Cardiac muscle cell (in vitro differentiated cells and primary cell): ENCODE measurements around the gene TMA7. TPM values are rescaled to one million over a fixed set of nuclear protein-coding genes. Genes with fewer than 3 reads are reported as not detected.

Experiments used
- DNase-seq, 2 donors: peaks; one replicate each; pipeline versions ENCODE4 v3.0.0 to v3.0.0-alpha.2; 2010 to 2017; ENCODE audit warnings: low read depth in 1 of 2, low spot score in 1 of 2
- H3K27ac ChIP-seq: fragments of 200-600 bp; sonication (generic); 2 replicates; pipeline ENCODE4 v1.5.1; 2016
- H3K27me3 ChIP-seq: fragments of 200-600 bp; sonication (generic); 2 replicates; pipeline ENCODE4 v1.6.0; 2016; ENCODE audit warnings: control low read depth
- H3K36me3 ChIP-seq: fragments of 200-600 bp; sonication (generic); 2 replicates; pipeline ENCODE4 v1.5.1; 2016; ENCODE audit warnings: control low read depth
- H3K4me1 ChIP-seq: fragments of 200-600 bp; sonication (generic); 2 replicates; pipeline ENCODE4 v1.8.1; 2017; ENCODE audit warnings: low read depth, mild to moderate bottlenecking, mixed run types
- H3K4me3 ChIP-seq: fragments of 200-600 bp; sonication (generic); 2 replicates; pipeline ENCODE4 v1.5.1; 2016; ENCODE audit warnings: mild to moderate bottlenecking
- H3K9me3 ChIP-seq: fragments of 200-600 bp; sonication (generic); 2 replicates; pipeline ENCODE4 v1.5.1; 2017; ENCODE audit warnings: low read depth, mild to moderate bottlenecking, control low read depth
- polyA plus RNA-seq: library from polyadenylated mRNA; unstranded; fragments of >200 nt; fragmentation: Nextera tagmentation; extraction: Ambion mirVana; gene quantifications from 2 replicates; pipeline ENCODE4 v1.2.1, GENCODE V29; 2016
- total RNA-seq: library from RNA; depleted of rRNA; stranded (reverse); fragments of >200 nt; gene quantifications from 2 replicates; pipeline ENCODE4 v1.2.3, GENCODE V29; 2016
- TF ChIP-seq, protein P1 (sequence below): IDR thresholded peaks from 2 replicates; pipeline ENCODE4 v1.5.1; 2012; ENCODE audit warnings: low read depth, mild to moderate bottlenecking, low read length

TMA7 gene
- total and polyA plus RNA-seq, 2 experiments from 2014 or later, result 172 to 609 TPM

DNA sequence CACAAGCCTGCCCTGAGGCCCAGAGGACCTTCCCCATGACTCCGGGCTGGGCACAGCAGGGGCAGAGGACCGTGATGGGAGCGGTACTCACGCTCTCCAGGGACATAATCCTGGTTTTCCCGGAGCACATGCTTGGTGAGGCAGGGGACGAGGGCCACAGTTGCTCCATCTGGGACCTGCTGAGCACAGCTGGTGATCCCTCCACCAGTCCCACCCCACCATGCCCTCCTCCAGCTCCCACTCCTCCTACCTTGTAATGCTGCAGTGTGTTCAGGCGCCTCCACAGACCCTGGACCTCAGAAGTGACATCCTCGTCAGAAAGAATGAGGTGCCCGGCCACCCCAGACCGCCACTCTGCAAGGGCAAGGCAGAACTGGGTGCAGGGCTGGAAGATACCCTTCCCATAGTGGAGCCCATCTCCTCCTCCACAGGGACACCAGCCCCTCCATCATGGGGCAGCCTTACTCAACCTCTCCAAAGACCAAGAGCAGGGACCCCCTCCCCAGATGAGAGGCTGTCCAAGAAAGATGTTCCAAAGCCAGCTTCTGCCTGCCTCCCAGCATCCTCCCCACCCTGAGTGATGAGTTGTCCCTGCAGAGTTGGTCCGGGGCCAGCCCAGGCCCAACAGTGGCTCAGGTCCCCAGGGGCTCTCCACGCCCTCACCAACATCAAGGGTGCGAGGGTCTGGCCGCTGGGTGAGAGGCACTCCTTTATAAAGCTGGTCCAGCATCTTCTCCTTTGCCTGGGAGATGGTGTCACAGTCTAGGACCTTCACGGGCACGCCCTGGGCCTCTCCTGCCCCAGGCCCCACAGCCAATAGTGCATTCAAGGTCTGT, 29.6 kb upstream of the TMA7 start:
- H3K9me3 ChIP-seq, result no peaks in the 10 kb centered on the region
- no peak overlapping the region for H3K4me3 ChIP-seq
- H3K4me1 ChIP-seq, result no peaks in the 10 kb centered on the region
- no peak for DNase-seq
- no peaks in the 10 kb centered on the region for H3K27me3 ChIP-seq
- TF ChIP-seq, protein P1, sequence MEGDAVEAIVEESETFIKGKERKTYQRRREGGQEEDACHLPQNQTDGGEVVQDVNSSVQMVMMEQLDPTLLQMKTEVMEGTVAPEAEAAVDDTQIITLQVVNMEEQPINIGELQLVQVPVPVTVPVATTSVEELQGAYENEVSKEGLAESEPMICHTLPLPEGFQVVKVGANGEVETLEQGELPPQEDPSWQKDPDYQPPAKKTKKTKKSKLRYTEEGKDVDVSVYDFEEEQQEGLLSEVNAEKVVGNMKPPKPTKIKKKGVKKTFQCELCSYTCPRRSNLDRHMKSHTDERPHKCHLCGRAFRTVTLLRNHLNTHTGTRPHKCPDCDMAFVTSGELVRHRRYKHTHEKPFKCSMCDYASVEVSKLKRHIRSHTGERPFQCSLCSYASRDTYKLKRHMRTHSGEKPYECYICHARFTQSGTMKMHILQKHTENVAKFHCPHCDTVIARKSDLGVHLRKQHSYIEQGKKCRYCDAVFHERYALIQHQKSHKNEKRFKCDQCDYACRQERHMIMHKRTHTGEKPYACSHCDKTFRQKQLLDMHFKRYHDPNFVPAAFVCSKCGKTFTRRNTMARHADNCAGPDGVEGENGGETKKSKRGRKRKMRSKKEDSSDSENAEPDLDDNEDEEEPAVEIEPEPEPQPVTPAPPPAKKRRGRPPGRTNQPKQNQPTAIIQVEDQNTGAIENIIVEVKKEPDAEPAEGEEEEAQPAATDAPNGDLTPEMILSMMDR, result no peak
- H3K36me3 ChIP-seq, result peaks cover 20% of the 10 kb centered on the region
- no peak overlapping the region for H3K27ac ChIP-seq

DNA sequence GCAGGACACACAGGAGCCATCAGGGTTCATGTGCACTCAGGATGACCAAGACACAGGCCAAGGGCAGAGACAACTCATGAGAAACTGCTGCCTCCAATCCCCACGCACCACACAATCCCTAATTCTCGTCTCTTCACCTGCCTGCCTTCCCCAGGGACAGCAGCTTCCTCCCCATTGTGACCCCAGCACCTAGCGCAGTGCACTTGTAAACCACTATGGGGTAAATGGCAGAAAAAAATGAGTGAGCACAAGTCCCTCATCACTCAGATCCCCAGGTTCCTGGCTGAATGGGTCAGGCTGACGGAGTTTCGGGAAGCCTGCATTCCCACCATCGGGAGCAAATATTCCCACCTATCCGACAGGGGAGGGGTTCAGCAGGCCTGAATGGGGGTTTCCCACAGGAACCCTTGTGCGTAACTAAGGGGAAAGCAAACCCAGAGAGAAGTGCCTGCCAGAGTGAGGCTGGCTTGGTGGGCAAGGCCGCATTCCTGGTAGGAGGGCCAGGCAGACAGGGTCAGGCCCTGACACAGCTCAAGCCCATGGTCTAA, 28.9 kb upstream of the TMA7 start:
- H3K36me3 ChIP-seq, result peaks cover 24% of the 10 kb centered on the region
- H3K4me1 ChIP-seq, result no peaks in the 10 kb centered on the region
- H3K4me3 ChIP-seq, result no peak overlapping the region
- no peaks in the 10 kb centered on the region for H3K9me3 ChIP-seq
- H3K27ac ChIP-seq, result no peak overlapping the region
- TF ChIP-seq, protein P1, result no peak
- DNase-seq, result no peak
- no peaks in the 10 kb centered on the region for H3K27me3 ChIP-seq

DNA sequence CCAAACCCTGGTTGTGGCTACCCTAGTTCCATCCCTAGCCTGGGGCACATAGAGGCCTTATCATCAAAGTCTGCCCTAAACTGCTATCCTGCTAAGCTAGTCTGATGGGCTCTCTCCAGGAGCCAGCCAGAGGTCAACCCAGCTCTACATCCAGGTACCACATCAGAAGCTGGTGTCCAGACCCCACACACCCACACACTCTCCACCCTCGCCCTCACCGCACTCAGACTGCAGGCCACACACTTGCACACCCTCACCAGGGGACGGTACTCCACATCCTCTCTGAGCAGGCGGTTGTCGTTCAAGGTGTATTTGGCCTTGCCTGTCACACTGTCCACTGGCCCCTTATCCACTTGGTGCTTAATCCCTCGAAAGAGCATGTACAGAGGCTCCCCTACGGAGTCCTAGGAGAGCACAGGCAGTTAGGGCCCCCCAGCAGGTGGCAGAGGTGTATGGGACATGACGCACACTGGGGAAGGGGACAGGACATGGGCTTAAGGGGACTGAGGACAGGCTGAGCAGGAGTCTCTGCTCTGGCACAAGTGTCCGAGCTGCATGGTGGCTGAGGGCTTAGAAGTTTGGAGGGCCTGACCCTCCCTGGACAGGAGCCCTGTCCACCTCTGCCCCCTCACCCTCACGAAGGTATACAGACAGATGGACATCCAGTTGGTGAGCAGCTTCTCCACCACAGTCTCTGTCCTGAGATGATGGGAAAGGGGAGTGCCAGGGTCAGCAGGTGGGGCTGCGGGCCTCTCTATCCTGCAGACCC, 28.3 kb upstream of the TMA7 start:
- no peak for DNase-seq
- H3K27ac ChIP-seq, result no peak overlapping the region
- no peaks in the 10 kb centered on the region for H3K27me3 ChIP-seq
- H3K9me3 ChIP-seq, result no peaks in the 10 kb centered on the region
- H3K4me3 ChIP-seq, result no peak overlapping the region
- peaks cover 24% of the 10 kb centered on the region for H3K36me3 ChIP-seq
- H3K4me1 ChIP-seq, result no peaks in the 10 kb centered on the region
- TF ChIP-seq, protein P1, result no peak

DNA sequence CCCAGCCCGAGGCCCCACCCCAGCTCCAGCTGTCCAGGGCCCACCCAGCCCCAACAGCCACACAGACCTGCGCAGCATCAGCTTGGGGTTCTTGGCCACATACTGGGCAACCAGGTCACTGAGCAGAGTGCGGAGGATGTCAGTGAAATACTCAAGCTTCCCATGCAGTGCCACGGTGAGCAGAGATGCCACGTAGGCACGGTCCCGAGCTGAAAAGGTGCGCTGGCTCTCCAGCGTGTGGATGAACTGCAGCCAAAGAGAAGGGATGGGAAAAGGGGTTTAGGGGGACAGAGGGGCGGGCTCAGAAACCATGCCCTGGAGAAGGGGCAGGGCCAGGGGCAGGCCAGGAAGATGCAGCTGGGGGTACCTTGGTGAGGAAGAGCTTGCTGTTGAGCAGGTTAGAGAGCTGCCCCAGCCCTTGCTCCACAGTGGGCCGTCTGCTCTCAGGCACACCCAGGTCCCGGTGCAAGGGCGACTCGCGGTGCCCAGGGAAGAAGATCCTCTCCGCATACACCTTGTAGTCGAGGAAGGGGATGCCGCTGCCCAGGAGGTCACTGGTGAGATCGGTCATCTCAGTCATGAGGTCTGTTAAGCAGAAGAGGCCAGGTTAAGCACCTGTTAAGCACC, 27.6 kb upstream of the TMA7 start:
- Histone ChIP-seq H3K4me3 (no peak overlapping the region), H3K27ac (no peak overlapping the region), H3K9me3 (no peaks in the 10 kb centered on the region), H3K4me1 (no peaks in the 10 kb centered on the region), H3K36me3 (peaks cover 24% of the 10 kb centered on the region), H3K27me3 (no peaks in the 10 kb centered on the region)
- DNase-seq, result no peak
- TF ChIP-seq, protein P1, result no peak

DNA sequence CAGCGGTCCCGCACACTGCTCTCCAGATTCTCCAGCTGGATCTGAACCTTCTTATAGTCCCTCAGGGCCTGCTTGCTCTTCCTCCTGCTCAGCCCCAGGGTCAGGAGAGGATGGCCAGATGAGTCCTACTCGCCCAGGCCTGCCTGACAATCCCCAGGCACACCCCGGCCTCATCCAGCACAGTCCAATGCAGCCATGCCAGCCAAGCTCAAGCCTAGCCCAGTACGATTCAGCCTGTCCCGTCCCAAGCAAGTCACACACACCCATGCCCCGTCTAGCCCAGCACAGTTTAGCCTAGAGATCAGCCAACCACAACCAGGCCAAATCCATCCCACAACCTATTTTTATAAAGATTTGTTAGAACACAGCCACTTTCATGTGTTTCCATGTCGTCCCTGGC, 27.0 kb upstream of the TMA7 start:
- H3K4me3 ChIP-seq, result no peak overlapping the region
- no peak overlapping the region for H3K27ac ChIP-seq
- no peak for DNase-seq
- H3K27me3 ChIP-seq, result no peaks in the 10 kb centered on the region
- no peaks in the 10 kb centered on the region for H3K4me1 ChIP-seq
- no peaks in the 10 kb centered on the region for H3K9me3 ChIP-seq
- H3K36me3 ChIP-seq, result peaks cover 24% of the 10 kb centered on the region
- TF ChIP-seq, protein P1, result no peak
